Kidney (tissue), 14 donors: ENCODE results near the gene MEF2A. TPM values are rescaled to one million over a fixed set of nuclear protein-coding genes. Genes with fewer than 3 reads are reported as not detected.

Source experiments
- DNase-seq, 5 donors: peaks; one replicate each; pipeline ENCODE4 v3.0.0-alpha.2; 2013 to 2020
- FAIRE-seq: peaks from 2 replicates; lab custom pipeline; 2012; peaks lifted over from hg19 to GRCh38; lab: Jason Lieb, UNC
- H3K27ac ChIP-seq, 2 donors: one replicate each; pipeline ENCODE4 v1.7.0; 2013; ENCODE audit warnings: low read depth in 2 of 2, low read length in 2 of 2, inconsistent platforms in 1 of 2
- H3K27me3 ChIP-seq: one replicate; pipeline ENCODE4 v1.7.1; 2013; ENCODE audit warnings: low read length, inconsistent platforms; ENCODE audit not compliant: control insufficient read depth, insufficient read depth
- H3K36me3 ChIP-seq, 3 donors: one replicate each; pipeline versions ENCODE4 v1.7.0 to v1.7.1; 2013; ENCODE audit warnings: low read length in 3 of 3, control low read depth in 1 of 3, inconsistent platforms in 1 of 3; ENCODE audit not compliant: insufficient read depth in 3 of 3, control insufficient read depth in 2 of 3
- H3K4me1 ChIP-seq, 3 donors: one replicate each; pipeline versions ENCODE4 v1.7.0 to v1.7.1; 2013; ENCODE audit warnings: low read length in 3 of 3, inconsistent platforms in 1 of 3, low read depth in 1 of 3; ENCODE audit not compliant: control insufficient read depth in 2 of 3, insufficient read depth in 2 of 3
- H3K4me3 ChIP-seq, 3 donors: one replicate each; pipeline versions ENCODE4 v1.7.0 to v1.8.1; 2013; ENCODE audit warnings: low read length in 3 of 3, control low read depth in 1 of 3, inconsistent platforms in 1 of 3
- H3K9ac ChIP-seq, 3 donors: one replicate each; pipeline versions ENCODE4 v1.7.0 to v1.7.1; 2013; ENCODE audit warnings: low read length in 3 of 3, control low read depth in 1 of 3, inconsistent platforms in 1 of 3
- H3K9me3 ChIP-seq, 3 donors: one replicate each; pipeline versions ENCODE4 v1.7.0 to v1.7.1; 2013; ENCODE audit warnings: low read length in 3 of 3, control low read depth in 1 of 3, inconsistent platforms in 1 of 3; ENCODE audit not compliant: control insufficient read depth in 2 of 3, insufficient read depth in 1 of 3
- intact Hi-C: fragments of 100-400 bp; cut with DNase I; formaldehyde crosslinking; loops from one replicate; pipeline ENCODE4 v1.11.1; 2022
- polyA plus RNA-seq: library from polyadenylated mRNA; stranded (reverse); fragments of 350-450 nt; fragmentation: Illumina TruSeq; extraction: RNeasy Lipid Tissue Mini Kit (QIAGEN cat#74804); gene quantifications from one replicate; pipeline ENCODE4 v1.2.3, GENCODE V29; 2014; ENCODE audit warnings: low read depth, low replicate concordance; ENCODE audit not compliant: insufficient read depth
- total RNA-seq: library from RNA; stranded (reverse); fragmentation: NEBNext Ultra II Directional; extraction: Animal tissue kit (Norgen Biotek cat#: 25700); gene quantifications from one replicate; pipeline ENCODE4 v1.2.1, GENCODE V29; 2021
- TF ChIP-seq, protein P1 (sequence below): IDR thresholded peaks from 3 replicates; pipeline ENCODE4 v1.5.1; 2012; ENCODE audit warnings: mild to moderate bottlenecking, moderate library complexity, borderline replicate concordance; ENCODE audit not compliant: insufficient read depth; ENCODE audit errors: extremely low read depth
- donor health status: control.
- donor health status: control.
- donor health status: control.
- donor health status: control.
- donor health status: control.
- donor health status: DM: yes; HTN: yes; CAD: no.
- donor health status: Normal renal cell carcinoma (clear cell type).

Gene MEF2A
- total and polyA plus RNA-seq, 2 donors from 2014 or later = 20.8 to 82.2 TPM

DNA sequence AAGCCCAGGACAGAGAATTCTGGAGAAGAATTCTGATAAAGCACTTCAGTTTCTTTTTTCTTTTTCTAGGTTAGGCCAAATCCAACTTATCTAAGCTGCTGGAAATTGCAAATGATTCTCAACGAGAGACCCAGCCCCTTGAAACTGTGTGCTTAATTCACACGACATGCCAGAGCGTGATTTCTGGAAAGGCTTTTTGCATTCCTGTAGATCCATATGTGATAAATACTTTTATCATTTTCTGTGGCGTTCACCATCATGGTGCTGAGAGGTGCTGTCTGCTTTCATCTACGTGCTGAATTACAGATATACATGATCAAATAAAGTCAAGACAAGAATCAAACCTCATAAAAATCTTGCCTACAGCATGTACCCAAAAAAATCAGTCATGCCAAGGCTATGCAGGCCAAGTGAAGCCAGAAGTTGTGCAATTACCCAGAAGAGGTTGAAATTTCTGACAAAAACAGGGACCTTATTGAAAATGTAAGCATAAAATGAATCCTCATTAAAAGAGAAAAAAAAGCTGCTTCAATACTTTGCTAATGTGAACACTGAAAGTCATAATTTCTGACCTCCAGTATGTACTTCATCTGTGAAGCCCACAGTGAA lies 10.8 kb upstream of the MEF2A start:
- Histone ChIP-seq H3K27me3 (no peaks in the 10 kb centered on the region), H3K4me3 (no peak overlapping the region), H3K4me1 (no peaks in the 10 kb centered on the region), H3K9ac (no peak overlapping the region), H3K27ac (no peak overlapping the region), H3K36me3 (no peaks in the 10 kb centered on the region), H3K9me3 (no peaks in the 10 kb centered on the region)
- intact Hi-C loops = no loop called here
- FAIRE-seq (no peak), DNase-seq (no peak)
- TF ChIP-seq, protein P1, sequence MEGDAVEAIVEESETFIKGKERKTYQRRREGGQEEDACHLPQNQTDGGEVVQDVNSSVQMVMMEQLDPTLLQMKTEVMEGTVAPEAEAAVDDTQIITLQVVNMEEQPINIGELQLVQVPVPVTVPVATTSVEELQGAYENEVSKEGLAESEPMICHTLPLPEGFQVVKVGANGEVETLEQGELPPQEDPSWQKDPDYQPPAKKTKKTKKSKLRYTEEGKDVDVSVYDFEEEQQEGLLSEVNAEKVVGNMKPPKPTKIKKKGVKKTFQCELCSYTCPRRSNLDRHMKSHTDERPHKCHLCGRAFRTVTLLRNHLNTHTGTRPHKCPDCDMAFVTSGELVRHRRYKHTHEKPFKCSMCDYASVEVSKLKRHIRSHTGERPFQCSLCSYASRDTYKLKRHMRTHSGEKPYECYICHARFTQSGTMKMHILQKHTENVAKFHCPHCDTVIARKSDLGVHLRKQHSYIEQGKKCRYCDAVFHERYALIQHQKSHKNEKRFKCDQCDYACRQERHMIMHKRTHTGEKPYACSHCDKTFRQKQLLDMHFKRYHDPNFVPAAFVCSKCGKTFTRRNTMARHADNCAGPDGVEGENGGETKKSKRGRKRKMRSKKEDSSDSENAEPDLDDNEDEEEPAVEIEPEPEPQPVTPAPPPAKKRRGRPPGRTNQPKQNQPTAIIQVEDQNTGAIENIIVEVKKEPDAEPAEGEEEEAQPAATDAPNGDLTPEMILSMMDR = no peak

DNA sequence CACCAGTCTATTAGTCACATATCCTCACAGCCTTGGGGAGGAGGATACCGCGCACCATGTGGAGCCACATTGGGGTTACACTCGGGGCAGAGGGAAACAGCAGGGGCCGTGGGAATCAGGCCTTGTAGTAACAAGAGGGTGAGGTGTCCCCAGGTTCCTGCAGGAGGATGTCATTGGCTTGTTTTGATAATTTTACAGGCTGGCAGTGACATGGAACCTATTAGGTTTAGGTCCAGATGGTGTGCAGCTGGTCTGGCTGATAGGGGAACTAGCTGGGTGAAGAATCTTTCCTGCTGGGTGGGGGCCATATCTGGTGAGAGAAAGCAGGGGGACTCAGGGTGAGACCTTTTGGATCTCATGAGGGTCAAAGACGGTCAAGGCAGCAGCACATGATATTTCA lies 9.8 kb upstream of the MEF2A start:
- Histone ChIP-seq H3K27me3 (no peaks in the 10 kb centered on the region), H3K36me3 (no peaks in the 10 kb centered on the region), H3K27ac (no peak overlapping the region), H3K9me3 (no peaks in the 10 kb centered on the region), H3K4me1 (no peaks in the 10 kb centered on the region), H3K9ac (no peak overlapping the region), H3K4me3 (no peak overlapping the region)
- no peak for FAIRE-seq
- TF ChIP-seq, protein P1 = no peak
- DNase-seq = no peak
- intact Hi-C loops = no loop called here

DNA sequence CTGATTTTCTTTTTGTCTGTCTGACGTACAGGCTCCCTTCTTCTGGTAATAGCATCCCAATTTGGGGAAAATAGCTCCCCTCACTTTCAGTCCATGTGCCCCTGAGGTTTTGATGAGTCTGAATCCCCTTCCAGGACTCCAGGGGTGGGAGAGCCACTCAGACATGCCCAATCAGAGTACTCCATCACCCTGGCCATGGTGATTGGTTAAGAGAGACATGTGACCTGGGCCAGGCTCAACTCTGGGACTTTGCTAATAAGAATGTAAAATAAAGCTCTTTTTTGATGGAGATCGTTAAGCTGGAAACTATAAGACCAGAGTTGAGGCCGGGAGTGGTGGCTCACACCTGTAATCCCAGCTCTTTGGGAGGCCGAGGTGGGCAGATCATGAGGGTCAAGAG lies 9.2 kb upstream of the MEF2A start:
- Histone ChIP-seq H3K27me3 (no peaks in the 10 kb centered on the region), H3K4me1 (no peaks in the 10 kb centered on the region), H3K4me3 (no peak overlapping the region), H3K9me3 (no peaks in the 10 kb centered on the region), H3K36me3 (no peaks in the 10 kb centered on the region), H3K9ac (no peak overlapping the region), H3K27ac (no peak overlapping the region)
- intact Hi-C loops = no loop called here
- DNase-seq (no peak), FAIRE-seq (no peak)
- TF ChIP-seq, protein P1 = no peak

DNA sequence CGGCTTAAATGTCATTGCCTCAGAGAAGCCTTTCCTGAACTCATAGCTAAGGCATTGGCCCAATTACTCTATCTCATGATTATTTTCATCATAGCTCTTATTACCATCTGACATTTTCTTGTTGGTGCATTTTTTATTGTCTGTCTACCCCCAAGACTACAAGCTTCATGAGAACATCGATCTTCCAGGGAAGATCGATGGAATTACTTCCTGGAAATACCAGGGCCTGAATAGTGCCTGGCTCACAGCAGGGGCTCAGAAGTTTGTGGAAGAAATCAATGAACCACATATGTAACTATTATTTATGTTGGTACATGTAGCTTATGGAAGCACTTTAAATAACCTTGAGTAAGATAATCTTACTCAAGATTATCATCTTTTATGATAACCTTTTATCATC lies 7.7 kb upstream of the MEF2A start:
- Histone ChIP-seq H3K36me3 (no peaks in the 10 kb centered on the region), H3K4me1 (no peaks in the 10 kb centered on the region), H3K9ac (no peak overlapping the region), H3K27ac (no peak overlapping the region), H3K4me3 (no peak overlapping the region), H3K27me3 (no peaks in the 10 kb centered on the region), H3K9me3 (no peaks in the 10 kb centered on the region)
- FAIRE-seq (no peak), DNase-seq (no peak)
- intact Hi-C loops = no loop called here
- TF ChIP-seq, protein P1 = no peak
